Sigmoid colon (tissue), 7 donors: ENCODE measurements around the gene GNG3. TPM values are rescaled to one million over a fixed set of nuclear protein-coding genes. Genes with fewer than 3 reads are reported as not detected.

Experiments used
- DNase-seq: peaks from one replicate; pipeline ENCODE4 v3.0.0-alpha.2; 2019
- H3K27ac ChIP-seq, 4 donors: fragments of 200-600 bp; sonication (generic); one replicate each; pipeline ENCODE4 v1.5.1; 2016 to 2019; ENCODE audit warnings: mild to moderate bottlenecking in 1 of 4
- H3K27me3 ChIP-seq, 3 donors: fragments of 200-600 bp; sonication (generic); one replicate each; pipeline ENCODE4 v1.5.1; 2019; ENCODE audit warnings: mild to moderate bottlenecking in 1 of 3
- H3K36me3 ChIP-seq, 4 donors: fragments of 200-600 bp; sonication (generic); one replicate each; pipeline ENCODE4 v1.5.1; 2016 to 2019
- H3K4me1 ChIP-seq, 4 donors: fragments of 200-600 bp; sonication (generic); one replicate each; pipeline ENCODE4 v1.5.1; 2017 to 2019
- H3K4me3 ChIP-seq, 4 donors: fragments of 200-600 bp; sonication (generic); one replicate each; pipeline ENCODE4 v1.5.1; 2017 to 2019; ENCODE audit warnings: mild to moderate bottlenecking in 2 of 4, moderate library complexity in 1 of 4
- H3K9me3 ChIP-seq, 4 donors: fragments of 200-600 bp in 3 of 4; sonication (generic) in 3 of 4; one replicate each; pipeline versions ENCODE4 v1.5.1 to v1.6.1; 2013 to 2019
- CTCF ChIP-seq, 4 experiments: fragments of 450-650 bp in 3 of 4; fragments of 200-600 bp in 1 of 4; IDR thresholded peaks; one replicate each; pipeline ENCODE4 v1.5.1; 2016 to 2019; ENCODE audit warnings: antibody characterized with exemption in 4 of 4, mild to moderate bottlenecking in 3 of 4, moderate library complexity in 2 of 4
- EP300 ChIP-seq, 4 donors: sonication (generic); formaldehyde crosslinking; IDR thresholded peaks; one replicate each; pipeline ENCODE4 v1.6.1; 2017; ENCODE audit warnings: antibody characterized with exemption in 4 of 4
- POLR2A ChIP-seq, 2 donors: fragments of 450-650 bp; IDR thresholded peaks; one replicate each; pipeline ENCODE4 v1.6.1; 2016; ENCODE audit warnings: antibody characterized with exemption in 2 of 2, mild to moderate bottlenecking in 2 of 2, moderate library complexity in 2 of 2
- POLR2AphosphoS5 ChIP-seq, 4 donors: sonication (generic); formaldehyde crosslinking; IDR thresholded peaks; one replicate each; pipeline ENCODE4 v1.6.1; 2017; ENCODE audit warnings: antibody characterized with exemption in 4 of 4
- WGBS, 2 donors: extraction: QIAGEN DNeasy Blood & Tissue Kit; methylation state at CpG; one replicate each; pipeline ENCODE4 v1.1.7; 2013; 5-methylcytosine and 5-hydroxymethylcytosine counted together
- intact Hi-C: fragments of 100-400 bp; cut with DNase I; formaldehyde crosslinking; loops from one replicate; pipeline ENCODE4 v1.15.1; 2023
- polyA plus RNA-seq, 3 donors: library from polyadenylated mRNA; stranded (reverse); fragments of 200-250 nt; gene quantifications; one replicate each; pipeline ENCODE4 v1.2.3, GENCODE V29; 2013
- total RNA-seq, 4 donors: library from RNA; depleted of rRNA; stranded (reverse); fragments of >200 nt; gene quantifications; one replicate each; pipeline ENCODE4 v1.1.0, GENCODE V29; 2016
- donor health status: healthy with polysubstance abuse.
- donor health status: Bipolar disorder and iron deficiency.
- donor health status: healthy.

Gene GNG3
- total and polyA plus RNA-seq, 7 donors: 1.2 to 5.0 (median 2.7) TPM; not detected in 2

DNA sequence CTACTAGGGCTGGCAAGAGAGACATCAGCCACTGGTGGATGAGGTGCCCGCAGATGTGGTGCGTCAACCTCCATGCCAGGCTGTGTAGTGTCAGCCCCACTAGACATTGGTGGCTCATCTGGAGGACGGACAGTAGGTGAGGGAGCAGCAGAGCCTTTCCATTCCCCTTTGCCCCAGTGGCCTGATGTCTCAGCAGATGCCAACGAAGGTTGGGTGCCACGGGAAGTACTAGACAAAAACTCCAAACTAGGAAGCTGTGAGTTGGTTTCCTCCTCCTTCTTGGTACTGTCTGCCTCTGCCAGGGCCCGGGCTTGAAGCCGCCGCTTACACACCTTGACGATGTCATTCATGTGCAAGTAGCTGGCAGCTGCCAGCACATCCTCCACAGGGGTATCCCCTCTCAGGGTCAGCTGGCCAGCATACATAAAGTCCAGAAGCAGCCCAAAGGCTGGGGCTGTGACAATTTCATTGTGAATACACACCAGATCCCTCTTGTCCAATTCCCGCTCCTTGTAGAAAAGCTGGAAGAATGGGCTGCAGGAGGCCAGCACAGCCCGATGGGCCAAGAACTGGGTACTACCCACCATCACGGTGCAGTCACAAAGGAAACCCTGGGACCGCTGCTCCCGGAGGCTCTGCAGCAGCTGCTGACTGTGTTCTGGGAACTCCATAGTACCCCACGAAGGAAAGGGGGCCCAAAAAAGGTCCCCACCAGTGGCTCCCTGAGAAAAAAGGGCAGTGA, 45.7 kb downstream of the GNG3 start:
- Histone ChIP-seq H3K9me3 (no peaks in the 10 kb centered on the region), H3K27me3 (no peaks in the 10 kb centered on the region), H3K4me1 (peaks cover 0 to 38% (median 18%) of the 10 kb centered on the region in 4 donors), H3K27ac (peak overlapping the region; percentile 90 to 96 (median 94)), H3K36me3 (peaks cover 0 to 22% (median 4%) of the 10 kb centered on the region in 4 donors), H3K4me3 (peak overlapping the region; percentile 50 to 70 (median 66))
- WGBS, 2 donors: 35 to 66% methylated on average over 15 of the region's 15 CpGs
- intact Hi-C loops: loop anchor here (2.0 kb wide), 1 partner anchor 24 kb away; the partner anchor contains the start of gene TTC9C
- TF ChIP-seq CTCF (IDR thresholded peaks at IDR 0.05) (no peak), POLR2A (IDR thresholded peaks at IDR 0.05) (no peak), POLR2AphosphoS5 (IDR thresholded peaks at IDR 0.05) (no peak), EP300 (IDR thresholded peaks at IDR 0.05) (no peak)
- DNase-seq: no peak

GRCh38 chr11:62753736-62754603, 46.5 kb downstream of the GNG3 start, which contains the start of gene ZBTB3:
ZBTB3 (minus strand) TSS chr11:62754160; CDS start chr11:62753664, 496 bp downstream.
- no peaks in the 10 kb centered on the region for H3K27me3 ChIP-seq
- peaks cover 0 to 22% (median 2%) of the 10 kb centered on the region in 4 donors for H3K36me3 ChIP-seq
- peak in 1 of 4 experiments; percentile 9 for TF ChIP-seq CTCF (IDR thresholded peaks at IDR 0.05)
- peak; percentile 76 to 87 for TF ChIP-seq POLR2A (IDR thresholded peaks at IDR 0.05)
- peak; percentile 67 to 98 (median 84) for TF ChIP-seq POLR2AphosphoS5 (IDR thresholded peaks at IDR 0.05)
- no peak for TF ChIP-seq EP300 (IDR thresholded peaks at IDR 0.05)
- intact Hi-C loops: loop anchor here (2.0 kb wide), 1 partner anchor 25 kb away; the partner anchor contains the start of gene TTC9C
- H3K9me3 ChIP-seq: no peaks in the 10 kb centered on the region
- WGBS, 2 donors: 1% methylated on average over 47 of the region's 47 CpGs
- peak within 1 kb of the TSS; percentile 50 to 70 (median 66) for H3K4me3 ChIP-seq
- peak within 1 kb of the TSS; percentile 90 to 96 (median 94) for H3K27ac ChIP-seq
- peaks cover 0 to 38% (median 18%) of the 10 kb centered on the region in 4 donors for H3K4me1 ChIP-seq
- DNase-seq: peak; percentile 99

- no peak overlapping the region for H3K4me3 ChIP-seq
- peaks cover 0 to 32% (median 16%) of the 10 kb centered on the region in 4 donors for H3K4me1 ChIP-seq
- H3K9me3 ChIP-seq: no peaks in the 10 kb centered on the region
- no peaks in the 10 kb centered on the region for H3K27me3 ChIP-seq
- TF ChIP-seq POLR2A (IDR thresholded peaks at IDR 0.05) (no peak), EP300 (IDR thresholded peaks at IDR 0.05) (no peak), CTCF (IDR thresholded peaks at IDR 0.05) (no peak), POLR2AphosphoS5 (IDR thresholded peaks at IDR 0.05) (no peak)
- intact Hi-C loops: no loop called here
- WGBS, 2 donors: 40 to 73% methylated on average over 10 of the region's 10 CpGs
- H3K36me3 ChIP-seq: peaks cover 0 to 13% (median 2%) of the 10 kb centered on the region in 4 donors
- peak overlapping the region in 1 of 4 donors; percentile 94 for H3K27ac ChIP-seq
- no peak for DNase-seq
These were observed 47.7 kb downstream of the GNG3 start for GRCh38 chr11:62755086-62755615.

- no peak for TF ChIP-seq POLR2AphosphoS5 (IDR thresholded peaks at IDR 0.05)
- no peak for TF ChIP-seq CTCF (IDR thresholded peaks at IDR 0.05)
- no peak for TF ChIP-seq EP300 (IDR thresholded peaks at IDR 0.05)
- TF ChIP-seq POLR2A (IDR thresholded peaks at IDR 0.05): no peak
- Histone ChIP-seq H3K27me3 (no peaks in the 10 kb centered on the region), H3K4me3 (no peak overlapping the region), H3K4me1 (peaks cover 0 to 25% (median 21%) of the 10 kb centered on the region in 4 donors), H3K27ac (no peak overlapping the region), H3K9me3 (no peaks in the 10 kb centered on the region), H3K36me3 (no peaks in the 10 kb centered on the region)
- no peak for DNase-seq
- WGBS, 2 donors: 73 to 80% methylated on average over 9 of the region's 9 CpGs
- intact Hi-C loops: no loop called here
These were observed 50.6 kb downstream of the GNG3 start for GRCh38 chr11:62757846-62758788.
